Measurements from ENCODE around the gene AKAP13.

DNA sequence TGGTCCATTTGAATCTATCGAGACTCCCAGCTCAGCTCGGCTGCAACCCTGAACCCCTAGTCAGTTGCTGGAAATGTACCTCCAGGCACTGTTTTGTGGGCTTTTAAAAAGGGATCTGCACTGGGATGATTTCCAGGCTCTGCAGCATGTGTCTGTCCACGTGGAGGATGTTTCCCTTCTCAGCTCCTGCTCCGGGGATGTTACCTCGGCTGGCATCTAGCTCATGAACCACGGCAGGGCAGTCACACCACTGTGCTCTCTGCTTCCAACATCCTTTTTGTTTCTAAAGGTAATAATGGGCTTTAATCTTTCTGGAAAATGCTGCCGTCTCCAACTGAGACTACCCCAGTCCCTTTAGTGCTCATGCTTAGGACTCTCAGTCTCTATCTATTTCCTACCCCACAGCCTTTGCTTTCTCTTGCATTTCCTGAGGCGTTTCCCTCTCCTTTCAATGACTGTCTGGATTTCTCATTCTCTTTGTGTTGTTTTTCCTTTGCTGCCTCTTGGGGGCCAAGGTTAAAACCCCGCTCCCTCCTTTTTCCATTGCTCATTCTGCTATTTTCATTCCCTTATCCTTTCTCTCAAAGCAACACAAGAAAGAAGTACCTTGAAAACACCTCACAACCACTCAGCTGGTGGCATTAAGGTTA, 42.9 kb upstream of the AKAP13 start:
- TF ChIP-seq CTCF (IDR thresholded peaks at IDR 0.05) (no peak), ZFX (IDR thresholded peaks at IDR 0.05; ENCODE audit: borderline replicate concordance) (no peak)

Data from 22Rv1 (cell line).